Activated T-cell treated with anti-CD3 and anti-CD28 coated beads for 48 hours (primary cell): ENCODE measurements around the gene ENHO.

ENCODE experiments used
- DNase-seq: peaks from one replicate; pipeline ENCODE4 v3.0.0-alpha.2; 2020; ENCODE audit warnings: low read depth

Gene ENHO

GRCh38 chr9:34522971-34523797 is at the start of gene ENHO:
Gene ENHO (minus strand): TSS chr9:34522990. CDS start chr9:34521695, 1,295 bp downstream.
- peak; percentile 93 for DNase-seq

- no peak for DNase-seq
Measured at GRCh38 chr9:34572092-34572491, 49.3 kb upstream of the ENHO start.

- DNase-seq, result no peak
Measured at GRCh38 chr9:34571481-34571810, 48.7 kb upstream of the ENHO start.

GRCh38 chr9:34570809-34571480 is 48.2 kb upstream of the ENHO start:
- no peak for DNase-seq

- no peak for DNase-seq
Measured at GRCh38 chr9:34570376-34570775, 47.6 kb upstream of the ENHO start.

GRCh38 chr9:34568774-34569173 is 46.0 kb upstream of the ENHO start:
- DNase-seq, result no peak

- DNase-seq, result no peak
Measured at GRCh38 chr9:34568133-34568532, 45.3 kb upstream of the ENHO start.

- no peak for DNase-seq
Measured at GRCh38 chr9:34566972-34567371, 44.2 kb upstream of the ENHO start.

GRCh38 chr9:34566322-34566721 is 43.5 kb upstream of the ENHO start:
- no peak for DNase-seq

GRCh38 chr9:34565856-34566255 is 43.1 kb upstream of the ENHO start:
- no peak for DNase-seq

- DNase-seq, result no peak
Measured at GRCh38 chr9:34564617-34565016, 41.8 kb upstream of the ENHO start.

GRCh38 chr9:34563262-34563661 is 40.5 kb upstream of the ENHO start:
- no peak for DNase-seq

GRCh38 chr9:34562135-34562745 is 39.5 kb upstream of the ENHO start:
- DNase-seq, result peak; percentile 37

- no peak for DNase-seq
Measured at GRCh38 chr9:34560599-34561214, 37.9 kb upstream of the ENHO start.

GRCh38 chr9:34559624-34560455 is 37.0 kb upstream of the ENHO start:
- DNase-seq, result no peak

- DNase-seq, result no peak
Measured at GRCh38 chr9:34558919-34559623, 36.3 kb upstream of the ENHO start.

- no peak for DNase-seq
Measured at GRCh38 chr9:34558364-34558763, 35.6 kb upstream of the ENHO start.

- DNase-seq, result no peak
Measured at GRCh38 chr9:34557426-34558321, 34.9 kb upstream of the ENHO start.

GRCh38 chr9:34556949-34557348 is 34.2 kb upstream of the ENHO start:
- DNase-seq, result no peak

GRCh38 chr9:34555936-34556525 is 33.2 kb upstream of the ENHO start:
- no peak for DNase-seq
